Measurements from ENCODE around the gene DCUN1D5.
"Not testable (repeated sequence)": the region's sequence is repeated elsewhere in the genome, so short reads cannot be mapped to it uniquely, and the experiment has no call there.

GRCh38 chr11:103028304-103029020, 63.5 kb downstream of the DCUN1D5 start:
- TF ChIP-seq POLR2A, CTCF, EP300 (IDR thresholded peaks at IDR 0.05): not testable (repeated sequence)
